HepG2 (cell line): ENCODE measurements around the gene UMPS. TPM values are rescaled to one million over a fixed set of nuclear protein-coding genes. Genes with fewer than 3 reads are reported as not detected.
A peak's percentile ranks its signal among the peaks of the same experiment; 100 is the strongest.

Experiments
- ATAC-seq: fragments of 200-7000 bp; cut with Tn5 transposase; 3 replicates; pipeline ENCODE4 v1.9.1; 2020; ENCODE audit warnings: mild to moderate bottlenecking, moderate library complexity
- BruUV-seq: library from RNA; stranded (reverse); fragments of 400-500 nt; replicated peaks from 2 replicates; lab custom pipeline; 2021; lab: Mats Ljungman, UMichigan
- CTCF ChIA-PET: fragments of 300-600 bp; formaldehyde crosslinking; extraction: SDS; loops from one replicate; lab custom pipeline; 2021; ENCODE audit warnings: low total read pairs, inconsistent platforms, low intra/inter-chr PET ratio; lab: Yijun Ruan, JAX
- POLR2A ChIA-PET: fragments of 350-600 bp; sonication (Branson Sonifier 250); formaldehyde crosslinking; loops from one replicate; lab custom pipeline; 2020; ENCODE audit warnings: antibody characterized with exemption, inconsistent platforms; lab: Yijun Ruan, JAX
- DNase-seq: peaks from one replicate; pipeline ENCODE4 v3.0.0-alpha.2; 2015; ENCODE audit warnings: low spot score
- FAIRE-seq: peaks from 3 replicates; lab custom pipeline; 2011; peaks lifted over from hg19 to GRCh38; lab: Jason Lieb, UNC
- H2AFZ ChIP-seq: one replicate; pipeline ENCODE4 v1.6.1; 2011; ENCODE audit warnings: low read length, inconsistent platforms
- H3K27ac ChIP-seq: fragments of 300-600 bp; 3 replicates; pipeline ENCODE4 v1.8.0; 2011; ENCODE audit warnings: mixed run types, mild to moderate bottlenecking, mixed read lengths, low read length, inconsistent platforms; ENCODE audit not compliant: insufficient read depth; ENCODE audit errors: extremely low read length
- H3K27me3 ChIP-seq, 2 experiments: fragments of 200-600 bp in 1 of 2; 2 replicates in 1 of 2; 3 replicates in 1 of 2; pipeline versions ENCODE4 v1.6.0 to v1.8.0; 2011; ENCODE audit warnings: low read length in 2 of 2, mild to moderate bottlenecking in 2 of 2, moderate library complexity in 2 of 2, inconsistent platforms in 1 of 2; ENCODE audit not compliant: insufficient read depth in 2 of 2, control insufficient read depth in 1 of 2
- H3K36me3 ChIP-seq, 2 experiments: fragments of 200-600 bp in 1 of 2; replicated peaks in 1 of 2; 2 replicates in 1 of 2; 3 replicates in 1 of 2; pipeline versions ENCODE4 v1.5.1 to v1.8.0; 2011; ENCODE audit warnings: low read length in 2 of 2, inconsistent platforms in 1 of 2; ENCODE audit not compliant: insufficient read depth in 2 of 2, control insufficient read depth in 1 of 2
- H3K4me1 ChIP-seq: 2 replicates; pipeline ENCODE4 v1.5.1; 2012; ENCODE audit warnings: low read length, inconsistent platforms; ENCODE audit not compliant: insufficient read depth
- H3K4me2 ChIP-seq: 2 replicates; pipeline ENCODE4 v1.6.0; 2011; ENCODE audit warnings: low read depth, low read length, inconsistent platforms
- H3K4me3 ChIP-seq, 3 experiments: fragments of 200-600 bp in 1 of 3; sonication (generic), shearing (Covaris generic) in 1 of 3; replicated peaks in 1 of 3; 2 replicates each; pipeline ENCODE4 v1.5.1; 2011 to 2016; ENCODE audit warnings: low read length in 3 of 3, inconsistent platforms in 2 of 3, low read depth in 2 of 3, mild to moderate bottlenecking in 2 of 3, control low read depth in 1 of 3, mixed read lengths in 1 of 3; ENCODE audit not compliant: insufficient read depth in 1 of 3
- H3K79me2 ChIP-seq: one replicate; pipeline ENCODE4 v1.6.1; 2011; ENCODE audit warnings: low read length, inconsistent platforms; ENCODE audit not compliant: insufficient read depth
- H3K9ac ChIP-seq: 2 replicates; pipeline ENCODE4 v1.6.0; 2011; ENCODE audit warnings: mild to moderate bottlenecking, low read depth, low read length, inconsistent platforms; ENCODE audit not compliant: insufficient read depth
- H3K9me3 ChIP-seq: 2 replicates; pipeline ENCODE4 v1.5.1; 2012; ENCODE audit warnings: mild to moderate bottlenecking, low read length
- H4K20me1 ChIP-seq: 2 replicates; pipeline ENCODE4 v1.6.0; 2011; ENCODE audit warnings: inconsistent platforms, mild to moderate bottlenecking, low read length, moderate library complexity; ENCODE audit not compliant: insufficient read depth
- HMG20B ChIP-seq: conservative IDR thresholded peaks from 2 replicates; pipeline ENCODE4 v1.6.1; 2016; ENCODE audit warnings: missing genetic modification reagents, missing compliant biosample characterization
- KDM1A ChIP-seq: IDR thresholded peaks from 2 replicates; pipeline ENCODE4 v1.6.1; 2016; ENCODE audit warnings: missing compliant biosample characterization
- PAXIP1 ChIP-seq: sonication (generic); formaldehyde crosslinking; conservative IDR thresholded peaks from 2 replicates; pipeline ENCODE4 v1.4.0; 2020; ENCODE audit warnings: mild to moderate bottlenecking, missing genetic modification reagents, moderate library complexity
- RERE ChIP-seq: IDR thresholded peaks from 2 replicates; pipeline ENCODE4 v1.6.1; 2016; ENCODE audit warnings: low read depth, missing genetic modification reagents, missing compliant biosample characterization
- WGBS: methylation state at CpG from one replicate; pipeline ENCODE4 v1.1.6; 2017; ENCODE audit warnings: low lambda C conversion rate; 5-methylcytosine and 5-hydroxymethylcytosine counted together
- in situ Hi-C: cut with HindIII; loops from 2 replicates; pipeline ENCODE4 v1.10.0; 2017; ENCODE audit warnings: low pct_unique_long_range_greater_than_20kb; ENCODE audit not compliant: extremely low pct_ligation_motif_present
- intact Hi-C: fragments of 100-400 bp; cut with micrococcal nuclease; formaldehyde crosslinking; loops from one replicate; pipeline ENCODE4 v1.10.0; 2022; ENCODE audit not compliant: unreplicated experiment
- polyA plus RNA-seq, 8 experiments: library from polyadenylated mRNA; depleted of rRNA in 3 of 8; stranded (reverse) in 7 of 8; unstranded in 1 of 8; fragments of >200 nt; fragmentation: Illumina TruSeq in 4 of 8; extraction: Trizol in 4 of 8; gene quantifications; 2 replicates each; pipeline versions ENCODE4 v1.2.1 to v1.2.3, GENCODE V29; 2011 to 2016; ENCODE audit warnings: low read depth in 4 of 8, missing spikeins in 1 of 8, mixed read lengths in 1 of 8; ENCODE audit not compliant: insufficient read depth in 1 of 8
- total RNA-seq, 5 experiments: library from RNA; depleted of rRNA; stranded (reverse); fragments of >200 nt; fragmentation: Illumina TruSeq; extraction: Trizol; gene quantifications; 2 replicates each; pipeline ENCODE4 v1.2.3, GENCODE V29; 2016; ENCODE audit warnings: low read depth in 1 of 5
- TF ChIP-seq, protein P1 (sequence below): IDR thresholded peaks from 2 replicates; pipeline ENCODE4 v1.4.0; 2020; ENCODE audit warnings: mild to moderate bottlenecking, missing genetic modification reagents
- TF ChIP-seq, protein P2 (sequence below): sonication (generic); formaldehyde crosslinking; IDR thresholded peaks from 2 replicates; pipeline ENCODE4 v1.4.0; 2020; ENCODE audit warnings: missing genetic modification reagents

The UMPS gene
- total and polyA plus RNA-seq, 2 of the 13 experiments (the other 11 are each of a cell fraction or from before 2014, with no cell fraction given) = 52.7 to 74.2 TPM

GRCh38 chr3:124722589-124722988, 7.7 kb upstream of the UMPS start (continued):
- TF ChIP-seq PAXIP1 (CRISPR knock-in tag) = peak; percentile 52

DNA sequence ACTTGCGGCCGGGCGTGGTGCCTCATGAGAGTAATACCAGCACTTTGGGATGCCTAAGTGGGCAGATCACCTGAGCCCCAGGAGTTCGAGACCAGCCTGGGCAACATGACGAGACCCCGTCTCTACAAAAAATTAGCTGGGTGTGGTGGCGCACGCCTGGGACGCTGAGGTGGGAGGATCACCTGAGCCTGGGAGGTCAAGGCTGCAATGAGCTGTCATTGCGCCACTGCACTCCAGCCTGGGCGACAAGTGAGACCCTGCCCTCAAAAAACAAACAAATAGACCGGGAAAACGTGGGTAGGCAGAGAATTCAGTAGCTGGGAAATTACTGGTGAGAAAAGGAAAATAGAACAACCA, 667 bp downstream of the UMPS start:
- H3K4me3 ChIP-seq = peak overlapping the region; percentile 75 to 92 (median 88)
- no peaks in the 10 kb centered on the region for H3K9me3 ChIP-seq
- H3K27me3 ChIP-seq = no peaks in the 10 kb centered on the region; a peak in 1 of 5 replicates
- peaks cover 52% of the 10 kb centered on the region for H3K79me2 ChIP-seq
- H3K4me2 ChIP-seq = peak overlapping the region; percentile 82
- ChIA-PET POLR2A (interaction anchor here (0.6 to 3.7 kb wide), 21 partner anchors 8 to 270 kb away, joined by 3 to 83 read pairs (median 5); no protein-coding TSS in a partner anchor), CTCF (interaction anchor here (1.3 kb wide), 1 partner anchor 42 kb away, joined by 3 read pairs; no protein-coding TSS in a partner anchor)
- peaks cover 43% of the 10 kb centered on the region for H3K4me1 ChIP-seq
- DNase-seq (peak; percentile 74), ATAC-seq (peak; percentile 79), FAIRE-seq (peak; percentile 39)
- H3K36me3 ChIP-seq = peaks cover 0 to 19% of the 10 kb centered on the region in 2 experiments; a peak in 3 of 5 replicates
- H3K9ac ChIP-seq = peak overlapping the region; percentile 95
- no TSS peak for BruUV-seq
- WGBS = 2% methylated on average over 13 of the region's 13 CpGs
- H2AFZ ChIP-seq = no peak overlapping the region
- H3K27ac ChIP-seq = peak overlapping the region; percentile 98
- peaks cover 24% of the 10 kb centered on the region for H4K20me1 ChIP-seq
- intact Hi-C loops (loop anchor here (2.0 kb wide), 2 partner anchors 32 to 42 kb away; no protein-coding TSS in a partner anchor), in situ Hi-C loops (loop anchor here (5.0 kb wide), 1 partner anchor 39 kb away; no protein-coding TSS in a partner anchor)
- TF ChIP-seq HMG20B (CRISPR knock-in tag) (0 out of 2 replicates have a peak, but pooled peaks have one; percentile 22), RERE (CRISPR knock-in tag) (peak; percentile 27; the same call in 1 of the 2 replicates), KDM1A (CRISPR knock-in tag) (peak; percentile 82; the same call in 1 of the 2 replicates)
- TF ChIP-seq, protein P1, sequence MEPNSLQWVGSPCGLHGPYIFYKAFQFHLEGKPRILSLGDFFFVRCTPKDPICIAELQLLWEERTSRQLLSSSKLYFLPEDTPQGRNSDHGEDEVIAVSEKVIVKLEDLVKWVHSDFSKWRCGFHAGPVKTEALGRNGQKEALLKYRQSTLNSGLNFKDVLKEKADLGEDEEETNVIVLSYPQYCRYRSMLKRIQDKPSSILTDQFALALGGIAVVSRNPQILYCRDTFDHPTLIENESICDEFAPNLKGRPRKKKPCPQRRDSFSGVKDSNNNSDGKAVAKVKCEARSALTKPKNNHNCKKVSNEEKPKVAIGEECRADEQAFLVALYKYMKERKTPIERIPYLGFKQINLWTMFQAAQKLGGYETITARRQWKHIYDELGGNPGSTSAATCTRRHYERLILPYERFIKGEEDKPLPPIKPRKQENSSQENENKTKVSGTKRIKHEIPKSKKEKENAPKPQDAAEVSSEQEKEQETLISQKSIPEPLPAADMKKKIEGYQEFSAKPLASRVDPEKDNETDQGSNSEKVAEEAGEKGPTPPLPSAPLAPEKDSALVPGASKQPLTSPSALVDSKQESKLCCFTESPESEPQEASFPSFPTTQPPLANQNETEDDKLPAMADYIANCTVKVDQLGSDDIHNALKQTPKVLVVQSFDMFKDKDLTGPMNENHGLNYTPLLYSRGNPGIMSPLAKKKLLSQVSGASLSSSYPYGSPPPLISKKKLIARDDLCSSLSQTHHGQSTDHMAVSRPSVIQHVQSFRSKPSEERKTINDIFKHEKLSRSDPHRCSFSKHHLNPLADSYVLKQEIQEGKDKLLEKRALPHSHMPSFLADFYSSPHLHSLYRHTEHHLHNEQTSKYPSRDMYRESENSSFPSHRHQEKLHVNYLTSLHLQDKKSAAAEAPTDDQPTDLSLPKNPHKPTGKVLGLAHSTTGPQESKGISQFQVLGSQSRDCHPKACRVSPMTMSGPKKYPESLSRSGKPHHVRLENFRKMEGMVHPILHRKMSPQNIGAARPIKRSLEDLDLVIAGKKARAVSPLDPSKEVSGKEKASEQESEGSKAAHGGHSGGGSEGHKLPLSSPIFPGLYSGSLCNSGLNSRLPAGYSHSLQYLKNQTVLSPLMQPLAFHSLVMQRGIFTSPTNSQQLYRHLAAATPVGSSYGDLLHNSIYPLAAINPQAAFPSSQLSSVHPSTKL (CRISPR knock-in tag) = peak; percentile 85
- TF ChIP-seq, protein P2, sequence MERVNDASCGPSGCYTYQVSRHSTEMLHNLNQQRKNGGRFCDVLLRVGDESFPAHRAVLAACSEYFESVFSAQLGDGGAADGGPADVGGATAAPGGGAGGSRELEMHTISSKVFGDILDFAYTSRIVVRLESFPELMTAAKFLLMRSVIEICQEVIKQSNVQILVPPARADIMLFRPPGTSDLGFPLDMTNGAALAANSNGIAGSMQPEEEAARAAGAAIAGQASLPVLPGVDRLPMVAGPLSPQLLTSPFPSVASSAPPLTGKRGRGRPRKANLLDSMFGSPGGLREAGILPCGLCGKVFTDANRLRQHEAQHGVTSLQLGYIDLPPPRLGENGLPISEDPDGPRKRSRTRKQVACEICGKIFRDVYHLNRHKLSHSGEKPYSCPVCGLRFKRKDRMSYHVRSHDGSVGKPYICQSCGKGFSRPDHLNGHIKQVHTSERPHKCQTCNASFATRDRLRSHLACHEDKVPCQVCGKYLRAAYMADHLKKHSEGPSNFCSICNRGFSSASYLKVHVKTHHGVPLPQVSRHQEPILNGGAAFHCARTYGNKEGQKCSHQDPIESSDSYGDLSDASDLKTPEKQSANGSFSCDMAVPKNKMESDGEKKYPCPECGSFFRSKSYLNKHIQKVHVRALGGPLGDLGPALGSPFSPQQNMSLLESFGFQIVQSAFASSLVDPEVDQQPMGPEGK (CRISPR knock-in tag) = peak; percentile 59
